Measurements from ENCODE around the gene ZYG11B. TPM values are rescaled to one million over a fixed set of nuclear protein-coding genes. Genes with fewer than 3 reads are reported as not detected.

ZYG11B gene
- total and polyA plus RNA-seq, 2 of the 13 experiments (the other 11 are each of a cell fraction or from before 2014, with no cell fraction given) = 6.9 to 17.9 TPM

DNA sequence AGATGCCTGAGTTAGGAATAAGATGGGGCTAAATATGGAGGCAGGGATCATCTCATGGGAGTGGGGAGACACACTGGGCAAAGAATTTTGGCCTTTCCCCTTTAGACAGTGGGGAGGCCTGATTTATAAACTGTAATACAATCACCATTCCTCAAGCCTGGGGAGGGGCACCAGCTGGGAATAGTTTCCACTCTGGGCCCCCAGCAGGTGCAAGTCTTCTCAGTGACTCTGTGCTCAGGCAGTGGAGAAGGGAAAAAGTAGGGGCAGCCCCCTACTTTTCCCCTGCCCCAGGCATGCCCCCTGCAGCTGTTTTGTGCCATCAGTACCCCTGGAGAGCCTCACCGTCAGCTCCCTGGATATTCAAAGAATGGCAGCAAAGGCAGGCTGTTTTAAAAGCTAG lies 47.2 kb upstream of the ZYG11B start:
- no peaks in the 10 kb centered on the region for H3K79me2 ChIP-seq (ENCODE audit: insufficient read depth, low read length)
- FAIRE-seq = no peak
- DNase-seq (ENCODE audit: low spot score) = no peak
- H3K27me3 ChIP-seq (ENCODE audit: control insufficient read depth in 1 of 2, insufficient read depth in 2 of 2, low read length in 2 of 2) = no peaks in the 10 kb centered on the region
- ChIA-PET POLR2A (no interaction called here), CTCF (ENCODE audit: low intra/inter-chr PET ratio, low total read pairs) (no interaction called here)
- no peaks in the 10 kb centered on the region for H4K20me1 ChIP-seq (ENCODE audit: insufficient read depth, low read length)
- in situ Hi-C loops (cut with HindIII; ENCODE audit: extremely low pct_ligation_motif_present, low pct_unique_long_range_greater_than_20kb) (no loop called here), intact Hi-C loops (cut with micrococcal nuclease; ENCODE audit: unreplicated experiment) (no loop called here)
- H3K27ac ChIP-seq (ENCODE audit: extremely low read length, insufficient read depth, low read length) = no peak overlapping the region
- H2AFZ ChIP-seq (ENCODE audit: low read length) = no peak overlapping the region
- H3K4me2 ChIP-seq (ENCODE audit: low read depth, low read length) = no peak overlapping the region
- peaks cover 22% of the 10 kb centered on the region; the same call in 1 of the 2 replicates for H3K4me1 ChIP-seq (ENCODE audit: insufficient read depth, low read length)
- no peaks in the 10 kb centered on the region for H3K9me3 ChIP-seq (ENCODE audit: low read length)
- no peaks in the 10 kb centered on the region for H3K36me3 ChIP-seq (replicated peaks in 1 of 2; ENCODE audit: control insufficient read depth in 1 of 2, insufficient read depth in 2 of 2, low read length in 2 of 2)
- no peak overlapping the region for H3K4me3 ChIP-seq (replicated peaks in 1 of 3; ENCODE audit: insufficient read depth in 1 of 3, low read depth in 2 of 3, low read length in 3 of 3)
- no TSS peak for BruUV-seq (replicated peaks)
- 50% methylated on average over 1 of the region's 1 CpG for WGBS (ENCODE audit: low lambda C conversion rate)
- H3K9ac ChIP-seq (ENCODE audit: insufficient read depth, low read depth, low read length) = no peak overlapping the region
- TF ChIP-seq RFX5 (IDR thresholded peaks at IDR 0.05; ENCODE audit: low read depth, low read length) = no peak
- no peak for TF ChIP-seq CHD2 (IDR thresholded peaks at IDR 0.05; ENCODE audit: low read depth, low read length)
- TF ChIP-seq ZNF337 (CRISPR knock-in tag; IDR thresholded peaks at IDR 0.05; ENCODE audit: borderline replicate concordance, low read depth) = no peak
- TF ChIP-seq FOXA1 (IDR thresholded peaks at IDR 0.05) = no peak
- no peak for TF ChIP-seq FOXA1 (CRISPR knock-in tag; IDR thresholded peaks at IDR 0.05)
- TF ChIP-seq, protein P1, sequence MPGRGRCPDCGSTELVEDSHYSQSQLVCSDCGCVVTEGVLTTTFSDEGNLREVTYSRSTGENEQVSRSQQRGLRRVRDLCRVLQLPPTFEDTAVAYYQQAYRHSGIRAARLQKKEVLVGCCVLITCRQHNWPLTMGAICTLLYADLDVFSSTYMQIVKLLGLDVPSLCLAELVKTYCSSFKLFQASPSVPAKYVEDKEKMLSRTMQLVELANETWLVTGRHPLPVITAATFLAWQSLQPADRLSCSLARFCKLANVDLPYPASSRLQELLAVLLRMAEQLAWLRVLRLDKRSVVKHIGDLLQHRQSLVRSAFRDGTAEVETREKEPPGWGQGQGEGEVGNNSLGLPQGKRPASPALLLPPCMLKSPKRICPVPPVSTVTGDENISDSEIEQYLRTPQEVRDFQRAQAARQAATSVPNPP (CRISPR knock-in tag; IDR thresholded peaks at IDR 0.05) = no peak
- no peak for TF ChIP-seq ZNF451 (CRISPR knock-in tag; IDR thresholded peaks at IDR 0.05)
- ATAC-seq = no peak

DNA sequence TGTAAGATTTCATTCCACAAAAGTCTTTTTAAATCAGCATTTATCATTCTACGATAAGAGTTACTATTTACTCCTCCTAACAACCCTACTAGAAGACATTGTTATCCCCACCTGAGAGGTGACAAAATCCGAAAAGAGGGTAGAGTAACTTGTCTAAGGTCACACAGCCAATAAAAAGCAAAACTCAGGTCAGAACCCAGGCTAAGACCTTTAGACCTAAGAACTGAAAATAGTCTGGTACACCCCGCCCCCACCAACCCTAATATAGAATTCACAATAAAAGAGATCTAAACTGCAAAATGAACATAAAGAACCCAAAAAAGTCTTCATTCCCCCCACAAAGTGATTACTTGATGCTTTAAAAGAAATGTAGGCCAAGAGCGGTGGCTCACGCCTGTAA lies 46.8 kb upstream of the ZYG11B start:
- H3K27ac ChIP-seq (ENCODE audit: extremely low read length, insufficient read depth, low read length) = no peak overlapping the region
- H4K20me1 ChIP-seq (ENCODE audit: insufficient read depth, low read length) = no peaks in the 10 kb centered on the region
- intact Hi-C loops (cut with micrococcal nuclease; ENCODE audit: unreplicated experiment) (no loop called here), in situ Hi-C loops (cut with HindIII; ENCODE audit: extremely low pct_ligation_motif_present, low pct_unique_long_range_greater_than_20kb) (no loop called here)
- no peaks in the 10 kb centered on the region for H3K27me3 ChIP-seq (ENCODE audit: control insufficient read depth in 1 of 2, insufficient read depth in 2 of 2, low read length in 2 of 2)
- CTCF ChIA-PET (ENCODE audit: low intra/inter-chr PET ratio, low total read pairs) = no interaction called here
- no peak overlapping the region for H3K4me3 ChIP-seq (replicated peaks in 1 of 3; ENCODE audit: insufficient read depth in 1 of 3, low read depth in 2 of 3, low read length in 3 of 3)
- no peak overlapping the region for H3K4me2 ChIP-seq (ENCODE audit: low read depth, low read length)
- ATAC-seq (no peak), FAIRE-seq (no peak), DNase-seq (ENCODE audit: low spot score) (no peak)
- no peaks in the 10 kb centered on the region for H3K9me3 ChIP-seq (ENCODE audit: low read length)
- peaks cover 0 to 1% of the 10 kb centered on the region in 2 experiments; a peak in 1 of 5 replicates for H3K36me3 ChIP-seq (replicated peaks in 1 of 2; ENCODE audit: control insufficient read depth in 1 of 2, insufficient read depth in 2 of 2, low read length in 2 of 2)
- 40% methylated on average over 5 of the region's 5 CpGs for WGBS (ENCODE audit: low lambda C conversion rate)
- TF ChIP-seq, protein P2, sequence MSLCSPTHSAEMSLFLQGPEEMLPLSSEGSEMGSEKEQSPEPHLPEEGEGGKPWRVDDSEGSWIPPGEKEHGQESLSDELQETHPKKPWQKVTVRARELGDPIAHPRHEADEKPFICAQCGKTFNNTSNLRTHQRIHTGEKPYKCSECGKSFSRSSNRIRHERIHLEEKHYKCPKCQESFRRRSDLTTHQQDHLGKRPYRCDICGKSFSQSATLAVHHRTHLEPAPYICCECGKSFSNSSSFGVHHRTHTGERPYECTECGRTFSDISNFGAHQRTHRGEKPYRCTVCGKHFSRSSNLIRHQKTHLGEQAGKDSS (CRISPR knock-in tag; IDR thresholded peaks at IDR 0.05; ENCODE audit: borderline replicate concordance, low read depth) = no peak
- POLR2A ChIA-PET = no interaction called here
- no peak overlapping the region for H3K9ac ChIP-seq (ENCODE audit: insufficient read depth, low read depth, low read length)
- H3K79me2 ChIP-seq (ENCODE audit: insufficient read depth, low read length) = no peaks in the 10 kb centered on the region
- peaks cover 22% of the 10 kb centered on the region; the same call in 1 of the 2 replicates for H3K4me1 ChIP-seq (ENCODE audit: insufficient read depth, low read length)
- BruUV-seq (replicated peaks) = no TSS peak
- H2AFZ ChIP-seq (ENCODE audit: low read length) = no peak overlapping the region

Measured in HepG2 (cell line).